Keratinocyte (primary cell): ENCODE measurements around the gene MSI2. TPM values are rescaled to one million over a fixed set of nuclear protein-coding genes. Genes with fewer than 3 reads are reported as not detected.

Experiments
- DNase-seq: peaks from one replicate; pipeline ENCODE4 v3.0.0-alpha.2; 2011; ENCODE audit warnings: low read depth, missing footprints, low spot score
- FAIRE-seq: peaks from 2 replicates; lab custom pipeline; 2011; peaks lifted over from hg19 to GRCh38; lab: Jason Lieb, UNC
- H2AFZ ChIP-seq: 2 replicates; pipeline ENCODE4 v1.6.0; 2012; ENCODE audit warnings: low read length, control low read depth, inconsistent platforms; ENCODE audit not compliant: control insufficient read depth
- H3K27ac ChIP-seq: 2 replicates; pipeline ENCODE4 v1.5.1; 2011; ENCODE audit warnings: low read length; ENCODE audit not compliant: control insufficient read depth, insufficient read depth
- H3K27me3 ChIP-seq: 3 replicates; pipeline ENCODE4 v1.6.0; 2011; ENCODE audit warnings: low read length; ENCODE audit not compliant: control insufficient read depth, insufficient read depth; ENCODE audit errors: extremely low read depth
- H3K36me3 ChIP-seq, 2 experiments: 2 replicates in 1 of 2; 3 replicates in 1 of 2; pipeline ENCODE4 v1.5.1; 2011; ENCODE audit warnings: low read length in 2 of 2, mild to moderate bottlenecking in 1 of 2; ENCODE audit not compliant: control insufficient read depth in 2 of 2, insufficient read depth in 2 of 2; ENCODE audit errors: extremely low read depth in 1 of 2
- H3K4me1 ChIP-seq: 3 replicates; pipeline ENCODE4 v1.5.1; 2011; ENCODE audit warnings: low read length; ENCODE audit not compliant: control insufficient read depth, insufficient read depth; ENCODE audit errors: extremely low read depth
- H3K4me2 ChIP-seq: 3 replicates; pipeline ENCODE4 v1.6.0; 2011; ENCODE audit warnings: low read depth, low read length; ENCODE audit not compliant: control insufficient read depth, insufficient read depth; ENCODE audit errors: extremely low read depth
- H3K4me3 ChIP-seq, 3 experiments: fragments of 200-600 bp in 1 of 3; sonication (generic) in 1 of 3; 2 replicates in 2 of 3; 3 replicates in 1 of 3; pipeline ENCODE4 v1.5.1; 2011 to 2016; ENCODE audit warnings: low read length in 3 of 3, mild to moderate bottlenecking in 3 of 3, control low read depth in 2 of 3, inconsistent platforms in 1 of 3, low read depth in 1 of 3, mixed read lengths in 1 of 3, mixed run types in 1 of 3, moderate library complexity in 1 of 3; ENCODE audit not compliant: control insufficient read depth in 2 of 3, insufficient read depth in 2 of 3; ENCODE audit errors: extremely low read depth in 1 of 3
- H3K79me2 ChIP-seq: 2 replicates; pipeline ENCODE4 v1.6.0; 2012; ENCODE audit warnings: low read length; ENCODE audit not compliant: control insufficient read depth, insufficient read depth
- H3K9ac ChIP-seq: 3 replicates; pipeline ENCODE4 v1.6.0; 2011; ENCODE audit warnings: low read length; ENCODE audit not compliant: control insufficient read depth, insufficient read depth; ENCODE audit errors: extremely low read depth
- H3K9me1 ChIP-seq: 3 replicates; pipeline ENCODE4 v1.6.0; 2011; ENCODE audit warnings: low read length; ENCODE audit not compliant: control insufficient read depth, insufficient read depth; ENCODE audit errors: extremely low read depth
- H3K9me3 ChIP-seq: 2 replicates; pipeline ENCODE4 v1.5.1; 2012; ENCODE audit warnings: low read depth, low read length; ENCODE audit not compliant: control insufficient read depth
- H4K20me1 ChIP-seq: 3 replicates; pipeline ENCODE4 v1.6.0; 2011; ENCODE audit warnings: low read length; ENCODE audit not compliant: control insufficient read depth, insufficient read depth; ENCODE audit errors: extremely low read depth
- CTCF ChIP-seq, 3 experiments: IDR thresholded peaks in 1 of 3; conservative IDR thresholded peaks in 1 of 3; optimal IDR thresholded peaks in 1 of 3; 2 replicates in 2 of 3; 3 replicates in 1 of 3; pipeline versions ENCODE3 to v1.5.1; 2011; ENCODE audit warnings: low read length in 3 of 3, mild to moderate bottlenecking in 3 of 3, moderate library complexity in 2 of 3, control low read depth in 1 of 3, inconsistent platforms in 1 of 3; ENCODE audit not compliant: insufficient read depth in 2 of 3; ENCODE audit errors: extremely low read depth in 1 of 3
- EZH2 ChIP-seq: IDR thresholded peaks from one replicate; pipeline ENCODE4 v1.6.1; 2012; ENCODE audit warnings: inconsistent platforms, mild to moderate bottlenecking, low read length, moderate library complexity
- dilution Hi-C: fragments of 300-500 bp; cut with MboI; formaldehyde crosslinking; loops from one replicate; pipeline ENCODE4 v1.7.0; 2020; ENCODE audit warnings: low sequenced_read_pairs; ENCODE audit not compliant: extremely low pct_ligation_motif_present
- polyA plus RNA-seq, 5 experiments: library from polyadenylated mRNA; depleted of rRNA in 3 of 5; stranded (reverse) in 3 of 5; stranded (forward) in 1 of 5; unstranded in 1 of 5; fragments of >200 nt; gene quantifications; 1 replicate in 1 of 5; 2 replicates in 3 of 5; 3 replicates in 1 of 5; pipeline versions ENCODE4 v1.2.1 to v1.2.3, GENCODE V29; 2011 to 2012; ENCODE audit warnings: missing spikeins in 2 of 5, low read depth in 1 of 5, low replicate concordance in 1 of 5

MSI2 gene
- polyA plus RNA-seq, 1 donor (not counting 4 experiments of a cell fraction or from before 2014, with no cell fraction given) = 22.3 TPM

- no peaks in the 10 kb centered on the region for H3K36me3 ChIP-seq
- H3K4me1 ChIP-seq = peaks cover 15% of the 10 kb centered on the region
- DNase-seq = no peak
- H3K4me3 ChIP-seq = no peak overlapping the region
- H3K79me2 ChIP-seq = no peaks in the 10 kb centered on the region
- H4K20me1 ChIP-seq = no peaks in the 10 kb centered on the region
- H3K9me1 ChIP-seq = no peaks in the 10 kb centered on the region
- no peak overlapping the region for H3K9ac ChIP-seq
- no peak overlapping the region for H3K4me2 ChIP-seq
- dilution Hi-C loops = no loop called here
- no peak overlapping the region for H3K27ac ChIP-seq
- H3K9me3 ChIP-seq = no peaks in the 10 kb centered on the region
- H3K27me3 ChIP-seq = no peaks in the 10 kb centered on the region
- TF ChIP-seq CTCF (optimal IDR thresholded peaks at IDR 0.05 in 1 of 3, IDR thresholded peaks at IDR 0.05 in 1 of 3, conservative IDR thresholded peaks at IDR 0.05 in 1 of 3; ENCODE audit: extremely low read depth in 1 of 3, insufficient read depth in 2 of 3, low read length in 3 of 3) = no peak
- TF ChIP-seq EZH2 = no peak
- no peak overlapping the region for H2AFZ ChIP-seq
- FAIRE-seq = no peak
Measured at GRCh38 chr17:57517273-57517631, 260.9 kb downstream of the MSI2 start.

GRCh38 chr17:57517632-57518456 is 261.5 kb downstream of the MSI2 start:
- Histone ChIP-seq H2AFZ (no peak overlapping the region), H3K9me1 (no peaks in the 10 kb centered on the region), H3K27me3 (no peaks in the 10 kb centered on the region), H3K79me2 (no peaks in the 10 kb centered on the region), H3K36me3 (no peaks in the 10 kb centered on the region), H3K27ac (no peak overlapping the region), H3K4me1 (peaks cover 15% of the 10 kb centered on the region), H3K4me3 (no peak overlapping the region), H3K9ac (no peak overlapping the region), H4K20me1 (no peaks in the 10 kb centered on the region), H3K9me3 (no peaks in the 10 kb centered on the region), H3K4me2 (no peak overlapping the region)
- DNase-seq = no peak
- TF ChIP-seq CTCF (optimal IDR thresholded peaks at IDR 0.05 in 1 of 3, IDR thresholded peaks at IDR 0.05 in 1 of 3, conservative IDR thresholded peaks at IDR 0.05 in 1 of 3; ENCODE audit: extremely low read depth in 1 of 3, insufficient read depth in 2 of 3, low read length in 3 of 3) (no peak), EZH2 (no peak)
- FAIRE-seq = no peak
- dilution Hi-C loops = no loop called here
